Heart left ventricle (tissue), 16 donors: ENCODE results near the gene KRT4. TPM values are rescaled to one million over a fixed set of nuclear protein-coding genes. Genes with fewer than 3 reads are reported as not detected.

Experiments used
- ATAC-seq, 4 donors: fragments of 200-7000 bp; cut with Tn5 transposase; one replicate each; pipeline ENCODE4 v1.9.1; 2020 to 2022; ENCODE audit warnings: moderate library complexity in 4 of 4, mild to moderate bottlenecking in 3 of 4, moderate number of reproducible peaks in 1 of 4
- DNase-seq, 5 donors: peaks; one replicate each; pipeline ENCODE4 v3.0.0-alpha.2; 2020
- H3K27ac ChIP-seq, 12 donors: fragments of 200-600 bp; sonication (generic) in 4 of 12; one replicate each; pipeline versions ENCODE4 v1.5.0 to v1.8.0; 2016 to 2022; ENCODE audit warnings: mild to moderate bottlenecking in 2 of 12
- H3K27me3 ChIP-seq, 9 donors: fragments of 200-600 bp; sonication (generic) in 2 of 9; one replicate each; pipeline versions ENCODE4 v1.5.1 to v1.8.0; 2016 to 2022; ENCODE audit warnings: mild to moderate bottlenecking in 3 of 9
- H3K36me3 ChIP-seq, 9 donors: fragments of 200-600 bp; sonication (generic) in 2 of 9; one replicate each; pipeline versions ENCODE4 v1.5.0 to v1.8.0; 2018 to 2022; ENCODE audit warnings: mild to moderate bottlenecking in 2 of 9
- H3K4me1 ChIP-seq, 12 donors: fragments of 200-600 bp; sonication (generic) in 4 of 12; one replicate each; pipeline versions ENCODE4 v1.5.0 to v1.8.0; 2016 to 2022; ENCODE audit warnings: mild to moderate bottlenecking in 3 of 12
- H3K4me3 ChIP-seq, 12 donors: fragments of 200-600 bp; sonication (generic) in 4 of 12; one replicate each; pipeline versions ENCODE4 v1.5.0 to v1.8.0; 2017 to 2022; ENCODE audit warnings: mild to moderate bottlenecking in 9 of 12, moderate library complexity in 4 of 12
- H3K9me3 ChIP-seq, 12 donors: fragments of 200-600 bp; sonication (generic) in 4 of 12; one replicate each; pipeline versions ENCODE4 v1.5.0 to v1.8.0; 2016 to 2022; ENCODE audit warnings: mild to moderate bottlenecking in 1 of 12
- CTCF ChIP-seq, 12 donors: fragments of 200-600 bp; sonication (generic) in 4 of 12; IDR thresholded peaks; one replicate each; pipeline versions ENCODE4 v1.5.0 to v1.8.0; 2018 to 2022; ENCODE audit warnings: antibody characterized with exemption in 12 of 12, mild to moderate bottlenecking in 5 of 12
- POLR2A ChIP-seq, 2 donors: fragments of 450-650 bp; IDR thresholded peaks; one replicate each; pipeline ENCODE4 v1.6.1; 2017; ENCODE audit warnings: antibody characterized with exemption in 2 of 2, mild to moderate bottlenecking in 2 of 2, moderate library complexity in 2 of 2
- WGBS, 4 donors: extraction: QIAGEN DNeasy Blood & Tissue Kit in 2 of 4; methylation state at CpG; one replicate each; pipeline versions ENCODE4 v1.1.5 to v1.1.7; 2013 to 2018; 5-methylcytosine and 5-hydroxymethylcytosine counted together
- intact Hi-C, 10 donors: fragments of 100-400 bp; cut with DNase I; formaldehyde crosslinking; loops; one replicate each; pipeline versions ENCODE4 v1.11.1 to v1.14.2; 2022
- polyA plus RNA-seq, 2 donors: library from polyadenylated mRNA; stranded (reverse); fragments of 200-250 nt; gene quantifications; one replicate each; pipeline ENCODE4 v1.2.3, GENCODE V29; 2013
- total RNA-seq, 9 donors: library from RNA; depleted of rRNA in 2 of 9; stranded (reverse); fragments of >200 nt in 2 of 9; fragmentation: NEBNext Ultra II Directional in 3 of 9; extraction: Animal tissue kit (Norgen Biotek cat#: 25700) in 3 of 9; gene quantifications; one replicate each; pipeline versions ENCODE4 v1.1.0 to v1.2.4, GENCODE V29; 2016 to 2023
- donor health status: ischemic (EF 13 %, LVEDD 7.1; RV severe dilation, severe dysfunction).
- donor health status: healthy with polysubstance abuse.
- donor health status: DM: no; HTN: yes; CAD: no.
- donor health status: DM: no; HTN: no; CAD: no.
- donor health status: ischemic (EF 25% LVEDD 6.9; RV normal size, moderate dysfunction).
- donor health status: ischemic (EF 25% LVEDD 5.7; RV mildly dilated, moderate dysfunction).
- donor health status: healthy.
- donor health status: DM: yes; HTN: yes; CAD: no.
- donor health status: ischemic (EF 35%, LVEDD 5.7; RV mildly dilated, moderate dysfunction).
- donor health status: nonischemic (EF 11% LVEDD 7.7; RV severe dilation, severe dysfunction).
- donor health status: DM: yes; HTN: yes; CAD: no.
- donor health status: PGD.
- donor health status: ischemic (EF 29% LVEDD 5.4; RV normal size, mild dysfunction).
- donor health status: nonischemic (EF 23%, LVEDD 6.1; RV moderate dilation, normal function).

The KRT4 gene
- total and polyA plus RNA-seq, 11 donors: 0.51 TPM; not detected in 10

- TF ChIP-seq POLR2A (IDR thresholded peaks at IDR 0.05) (no peak), CTCF (IDR thresholded peaks at IDR 0.05) (no peak)
- no peaks in the 10 kb centered on the region for H3K9me3 ChIP-seq
- H3K4me3 ChIP-seq: no peak overlapping the region
- DNase-seq (no peak), ATAC-seq (no peak)
- H3K36me3 ChIP-seq: no peaks in the 10 kb centered on the region
- H3K27me3 ChIP-seq: peaks cover 0 to 36% (median 0%) of the 10 kb centered on the region in 9 donors
- H3K4me1 ChIP-seq: no peaks in the 10 kb centered on the region
- H3K27ac ChIP-seq: no peak overlapping the region
- intact Hi-C loops: no loop called here
- WGBS, 4 donors: 71 to 82% (median 78%) methylated on average over 7 of the region's 7 CpGs
These were observed 6.0 kb upstream of the KRT4 start for GRCh38 chr12:52819731-52820510.

- Histone ChIP-seq H3K27ac (no peak overlapping the region), H3K4me1 (no peaks in the 10 kb centered on the region), H3K27me3 (peaks cover 0 to 36% (median 0%) of the 10 kb centered on the region in 9 donors), H3K36me3 (no peaks in the 10 kb centered on the region), H3K4me3 (no peak overlapping the region), H3K9me3 (no peaks in the 10 kb centered on the region)
- DNase-seq: no peak
- 45 to 62% (median 56%) methylated on average over 2 to 7 of the region's 7 CpGs for WGBS, 4 donors
- TF ChIP-seq CTCF (IDR thresholded peaks at IDR 0.05) (no peak), POLR2A (IDR thresholded peaks at IDR 0.05) (no peak)
- intact Hi-C loops: no loop called here
- ATAC-seq: no peak
These were observed 5.0 kb upstream of the KRT4 start for GRCh38 chr12:52818887-52819420.

- no peak overlapping the region for H3K27ac ChIP-seq
- no peaks in the 10 kb centered on the region for H3K36me3 ChIP-seq
- no peak for DNase-seq
- no peak overlapping the region for H3K4me3 ChIP-seq
- H3K9me3 ChIP-seq: no peaks in the 10 kb centered on the region
- WGBS, 4 donors: 48 to 57% (median 52%) methylated on average over 7 of the region's 7 CpGs
- no peak for ATAC-seq
- no peaks in the 10 kb centered on the region for H3K4me1 ChIP-seq
- intact Hi-C loops: no loop called here
- peaks cover 0 to 36% (median 0%) of the 10 kb centered on the region in 9 donors for H3K27me3 ChIP-seq
- no peak for TF ChIP-seq CTCF (IDR thresholded peaks at IDR 0.05)
- no peak for TF ChIP-seq POLR2A (IDR thresholded peaks at IDR 0.05)
These were observed 4.5 kb upstream of the KRT4 start for GRCh38 chr12:52818388-52818787.

- no peak overlapping the region for H3K4me3 ChIP-seq
- no peaks in the 10 kb centered on the region for H3K9me3 ChIP-seq
- ATAC-seq: no peak
- H3K27ac ChIP-seq: no peak overlapping the region
- 68 to 73% (median 71%) methylated on average over 2 of the region's 2 CpGs for WGBS, 4 donors
- H3K36me3 ChIP-seq: no peaks in the 10 kb centered on the region
- no peak for DNase-seq
- intact Hi-C loops: no loop called here
- TF ChIP-seq POLR2A (IDR thresholded peaks at IDR 0.05): no peak
- TF ChIP-seq CTCF (IDR thresholded peaks at IDR 0.05): no peak
- H3K27me3 ChIP-seq: peaks cover 0 to 36% (median 0%) of the 10 kb centered on the region in 9 donors
- no peaks in the 10 kb centered on the region for H3K4me1 ChIP-seq
These were observed 3.9 kb upstream of the KRT4 start for GRCh38 chr12:52817699-52818238.
